HEK293T (cell line): ENCODE measurements around the gene ELOVL6.
"Not testable (repeated sequence)": the region's sequence is repeated elsewhere in the genome, so short reads cannot be mapped to it uniquely, and the experiment has no call there.

ENCODE experiments used
- CTCF ChIA-PET: fragments of 350-600 bp; formaldehyde crosslinking; extraction: SDS; loops from one replicate; lab custom pipeline; 2021; ENCODE audit warnings: antibody characterized with exemption, inconsistent platforms; lab: Yijun Ruan, JAX
- POLR2A ChIA-PET: fragments of 350-600 bp; formaldehyde crosslinking; extraction: SDS; loops from one replicate; lab custom pipeline; 2020; ENCODE audit warnings: antibody characterized with exemption, inconsistent platforms; lab: Yijun Ruan, JAX
- DNase-seq: peaks from one replicate; pipeline ENCODE4 v3.0.0; 2012; ENCODE audit warnings: mixed read lengths; ENCODE audit errors: extremely low spot score
- ARNT ChIP-seq: fragments of 450-650 bp; IDR thresholded peaks from 2 replicates; pipeline ENCODE4 v1.6.1; 2017; ENCODE audit warnings: mild to moderate bottlenecking
- BHLHE40 ChIP-seq: fragments of 450-650 bp; IDR thresholded peaks from 2 replicates; pipeline ENCODE4 v1.6.1; 2016; ENCODE audit warnings: mild to moderate bottlenecking, moderate library complexity, borderline replicate concordance
- CTBP1 ChIP-seq: fragments of 450-650 bp; IDR thresholded peaks from 2 replicates; pipeline ENCODE4 v1.6.1; 2016; ENCODE audit warnings: borderline replicate concordance
- ELF4 ChIP-seq: fragments of 450-650 bp; IDR thresholded peaks from 2 replicates; pipeline ENCODE4 v1.6.1; 2017; ENCODE audit warnings: antibody characterized with exemption
- FOXA1 ChIP-seq: fragments of 450-650 bp; IDR thresholded peaks from 2 replicates; pipeline ENCODE4 v1.6.1; 2016; ENCODE audit warnings: mild to moderate bottlenecking
- FOXK2 ChIP-seq: fragments of 450-650 bp; IDR thresholded peaks from 2 replicates; pipeline ENCODE4 v1.6.1; 2016; ENCODE audit warnings: mild to moderate bottlenecking
- FOXM1 ChIP-seq: fragments of 450-650 bp; IDR thresholded peaks from 2 replicates; pipeline ENCODE4 v1.6.1; 2017; ENCODE audit warnings: mild to moderate bottlenecking, borderline replicate concordance
- HDGF ChIP-seq: fragments of 450-650 bp; IDR thresholded peaks from 2 replicates; pipeline ENCODE4 v1.6.1; 2017; ENCODE audit warnings: antibody characterized with exemption, borderline replicate concordance
- L3MBTL2 ChIP-seq: fragments of 450-650 bp; conservative IDR thresholded peaks from 2 replicates; pipeline ENCODE4 v1.6.1; 2016; ENCODE audit warnings: mild to moderate bottlenecking
- LEF1 ChIP-seq: fragments of 450-650 bp; IDR thresholded peaks from 2 replicates; pipeline ENCODE4 v1.6.1; 2017; ENCODE audit warnings: mild to moderate bottlenecking, borderline replicate concordance
- NFRKB ChIP-seq: fragments of 450-650 bp; IDR thresholded peaks from 2 replicates; pipeline ENCODE4 v1.6.1; 2016; ENCODE audit warnings: mild to moderate bottlenecking, moderate library complexity
- SP1 ChIP-seq: fragments of 450-650 bp; IDR thresholded peaks from 2 replicates; pipeline ENCODE4 v1.6.1; 2017
- SUZ12 ChIP-seq: fragments of 450-650 bp; IDR thresholded peaks from 2 replicates; pipeline ENCODE4 v1.6.1; 2016; ENCODE audit warnings: mild to moderate bottlenecking
- TARDBP ChIP-seq: fragments of 450-650 bp; IDR thresholded peaks from 2 replicates; pipeline ENCODE4 v1.6.1; 2016
- ZNF384 ChIP-seq: fragments of 450-650 bp; IDR thresholded peaks from 2 replicates; pipeline ENCODE4 v1.6.1; 2016
- TF ChIP-seq, protein P1 (sequence below): fragments of 450-650 bp; IDR thresholded peaks from 2 replicates; pipeline ENCODE4 v1.6.1; 2016

Gene ELOVL6

GRCh38 chr4:110163327-110164069 is 34.9 kb downstream of the ELOVL6 start:
- ChIA-PET POLR2A (interaction anchor here (2.6 kb wide), 1 partner anchor 33 kb away, joined by 10 read pairs; no protein-coding TSS in a partner anchor), CTCF (interaction anchor here (0.9 to 1.1 kb wide), 2 partner anchors 27 to 157 kb away, joined by 3 to 4 read pairs; no protein-coding TSS in a partner anchor)
- TF ChIP-seq L3MBTL2 (no peak), NFRKB (no peak), SP1 (no peak), ZNF384 (no peak), FOXA1 (0 out of 2 replicates have a peak, but pooled peaks have one; percentile 4), ELF4 (no peak), SUZ12 (no peak)
- DNase-seq: no peak

- POLR2A ChIA-PET: interaction anchor here (1.0 kb wide), 1 partner anchor 36 kb away, joined by 3 read pairs; no protein-coding TSS in a partner anchor
- CTCF ChIA-PET: no interaction called here
- DNase-seq: no peak
- TF ChIP-seq SUZ12 (no peak), FOXM1 (no peak), FOXA1 (no peak), ZNF384 (no peak), BHLHE40 (no peak), ELF4 (no peak), CTBP1 (no peak), L3MBTL2 (no peak)
Measured at GRCh38 chr4:110160618-110161017, 37.8 kb downstream of the ELOVL6 start.

DNA sequence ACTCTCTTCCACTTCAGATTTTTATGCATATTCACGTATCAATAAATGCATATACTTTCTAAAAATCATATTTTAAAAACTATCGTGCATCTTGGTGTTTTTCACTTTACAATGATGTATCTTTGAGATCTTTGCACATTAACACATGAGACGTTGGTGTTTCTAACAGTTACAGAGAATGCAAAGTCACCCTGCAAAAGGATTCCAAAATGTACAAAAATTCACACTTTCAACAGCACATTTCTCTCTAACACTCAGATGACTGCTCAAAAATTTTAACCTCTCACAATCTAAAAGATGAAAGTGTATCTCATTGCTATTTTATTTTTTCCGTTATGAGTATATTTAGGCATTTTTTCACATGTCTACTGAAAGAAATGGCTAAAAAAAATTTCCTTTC is 38.9 kb downstream of the ELOVL6 start:
- TF ChIP-seq SUZ12 (no peak), NFRKB (no peak), ELF4 (no peak), SP1 (no peak), FOXM1 (no peak), LEF1 (no peak), BHLHE40 (no peak), ZNF384 (no peak), HDGF (no peak), FOXK2 (no peak), FOXA1 (no peak), L3MBTL2 (no peak)
- TF ChIP-seq, protein P1, sequence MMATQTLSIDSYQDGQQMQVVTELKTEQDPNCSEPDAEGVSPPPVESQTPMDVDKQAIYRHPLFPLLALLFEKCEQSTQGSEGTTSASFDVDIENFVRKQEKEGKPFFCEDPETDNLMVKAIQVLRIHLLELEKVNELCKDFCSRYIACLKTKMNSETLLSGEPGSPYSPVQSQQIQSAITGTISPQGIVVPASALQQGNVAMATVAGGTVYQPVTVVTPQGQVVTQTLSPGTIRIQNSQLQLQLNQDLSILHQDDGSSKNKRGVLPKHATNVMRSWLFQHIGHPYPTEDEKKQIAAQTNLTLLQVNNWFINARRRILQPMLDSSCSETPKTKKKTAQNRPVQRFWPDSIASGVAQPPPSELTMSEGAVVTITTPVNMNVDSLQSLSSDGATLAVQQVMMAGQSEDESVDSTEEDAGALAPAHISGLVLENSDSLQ: no peak
- CTCF ChIA-PET: interaction anchor here (0.7 kb wide), 1 partner anchor 52 kb away, joined by 3 read pairs; no protein-coding TSS in a partner anchor
- POLR2A ChIA-PET: no interaction called here
- no peak for DNase-seq

GRCh38 chr4:110157580-110157979 is 40.8 kb downstream of the ELOVL6 start:
- no peak for DNase-seq
- POLR2A ChIA-PET: no interaction called here
- CTCF ChIA-PET: no interaction called here
- TF ChIP-seq ELF4 (no peak), ZNF384 (no peak), HDGF (no peak), FOXK2 (no peak), FOXA1 (no peak), CTBP1 (no peak), L3MBTL2 (no peak), SUZ12 (no peak), ARNT (no peak), NFRKB (no peak)
- TF ChIP-seq, protein P1: no peak

DNA sequence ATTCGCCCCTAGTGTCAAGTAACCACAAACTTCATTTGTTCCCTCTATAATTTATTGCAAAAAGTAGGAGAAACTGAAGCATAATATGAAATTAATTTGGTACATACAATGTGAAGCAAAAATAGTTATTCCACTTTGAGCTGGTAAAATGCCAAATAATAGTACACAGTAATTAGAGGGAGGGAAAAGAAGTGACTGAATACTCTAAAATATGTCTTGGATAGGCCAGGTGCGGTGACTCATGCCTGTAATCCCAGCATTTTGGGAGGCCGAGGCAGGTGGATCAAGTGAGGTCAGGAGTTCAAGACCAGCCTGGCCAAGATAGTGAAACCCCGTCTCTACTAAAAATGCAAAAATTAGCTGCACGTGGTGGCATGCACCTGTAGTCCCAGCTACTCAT is 41.2 kb downstream of the ELOVL6 start:
- CTCF ChIA-PET, DNase-seq, POLR2A ChIA-PET: not testable (repeated sequence)

DNA sequence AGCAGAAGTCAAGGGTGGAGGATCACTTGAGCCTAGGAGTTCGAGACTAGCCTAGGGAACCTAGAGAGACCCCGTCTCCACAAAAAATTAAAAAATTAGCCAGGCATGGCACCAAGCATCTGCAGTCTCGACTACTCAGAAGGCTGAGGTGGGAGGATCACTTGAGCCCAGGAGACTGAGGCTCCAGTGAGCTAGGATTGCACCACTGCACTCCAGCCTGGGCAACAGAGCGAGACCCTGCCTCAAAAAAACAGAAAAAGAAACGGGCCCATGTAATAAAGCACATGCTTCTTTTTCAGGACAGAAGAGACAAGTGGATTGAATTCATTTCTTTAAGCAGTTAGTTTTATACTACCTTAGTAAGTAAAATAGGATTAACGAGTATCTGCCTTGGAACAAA is 42.0 kb downstream of the ELOVL6 start:
- TF ChIP-seq TARDBP: no peak
- no peak for TF ChIP-seq HDGF
- no peak for TF ChIP-seq L3MBTL2
- CTCF ChIA-PET: no interaction called here
- POLR2A ChIA-PET: no interaction called here
- DNase-seq: no peak

DNA sequence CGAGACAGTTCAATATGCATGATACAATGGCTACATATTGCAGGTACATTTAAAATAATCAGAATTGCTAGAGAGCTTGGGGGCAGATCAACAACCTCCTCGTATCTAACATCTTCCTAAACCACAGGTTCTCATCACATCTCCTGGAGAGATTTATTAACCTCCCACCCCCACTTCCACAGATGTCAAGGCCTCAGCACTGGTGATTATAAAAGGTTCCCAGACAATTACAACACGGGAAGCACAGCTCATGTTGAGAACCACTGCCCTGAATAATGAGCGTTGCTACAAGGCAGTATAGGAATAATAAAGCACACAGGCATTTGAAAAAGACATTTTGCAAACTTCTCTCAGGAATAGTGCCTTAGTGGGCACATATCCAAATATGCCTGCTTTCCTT is 42.8 kb downstream of the ELOVL6 start:
- POLR2A ChIA-PET: no interaction called here
- CTCF ChIA-PET: no interaction called here
- no peak for DNase-seq
- TF ChIP-seq ZNF384 (no peak), CTBP1 (no peak), SP1 (no peak), TARDBP (no peak), NFRKB (no peak), HDGF (no peak), BHLHE40 (no peak), ELF4 (no peak), FOXM1 (no peak), FOXA1 (no peak), FOXK2 (no peak), L3MBTL2 (no peak), ARNT (no peak), LEF1 (no peak)
- TF ChIP-seq, protein P1: no peak
